Omental fat pad (tissue), 4 donors: Measurements from ENCODE around the gene ANAPC2. TPM values are rescaled to one million over a fixed set of nuclear protein-coding genes. Genes with fewer than 3 reads are reported as not detected.

Experiments
- ATAC-seq: fragments of 150-250 bp; one replicate; pipeline ENCODE4 v1.9.1; 2016; ENCODE audit warnings: mild to moderate bottlenecking, moderate library complexity; ENCODE audit not compliant: low FRiP score
- DNase-seq: peaks from one replicate; pipeline ENCODE4 v3.0.0-alpha.2; 2019; ENCODE audit warnings: low spot score
- CTCF ChIP-seq, 3 donors: fragments of 450-650 bp; IDR thresholded peaks; one replicate each; pipeline ENCODE4 v1.5.1; 2016 to 2017; ENCODE audit warnings: antibody characterized with exemption in 3 of 3, mild to moderate bottlenecking in 3 of 3, moderate library complexity in 2 of 3
- total RNA-seq, 4 donors: library from RNA; depleted of rRNA; stranded (reverse); fragments of >200 nt; gene quantifications; one replicate each; pipeline ENCODE4 v1.1.0, GENCODE V29; 2016

The ANAPC2 gene
- total RNA-seq, 4 donors from 2014 or later: 17.4 to 38.8 (median 22.8) TPM

GRCh38 chr9:137230705-137231371 lies 42.5 kb upstream of the ANAPC2 start, which contains the start of gene SLC34A3:
SLC34A3 (plus strand) TSS chr9:137230901; CDS start chr9:137231703, 802 bp downstream.
- ATAC-seq (no peak), DNase-seq (no peak)
- no peak for TF ChIP-seq CTCF (IDR thresholded peaks at IDR 0.05)

- DNase-seq (no peak), ATAC-seq (no peak)
- no peak for TF ChIP-seq CTCF (IDR thresholded peaks at IDR 0.05)
Observed at GRCh38 chr9:137229903-137230704, 41.7 kb upstream of the ANAPC2 start.

GRCh38 chr9:137228968-137229896 lies 40.9 kb upstream of the ANAPC2 start:
- no peak for ATAC-seq
- DNase-seq: no peak
- no peak for TF ChIP-seq CTCF (IDR thresholded peaks at IDR 0.05)

GRCh38 chr9:137228506-137228967 lies 40.2 kb upstream of the ANAPC2 start:
- no peak for DNase-seq
- ATAC-seq: no peak
- TF ChIP-seq CTCF (IDR thresholded peaks at IDR 0.05): no peak

GRCh38 chr9:137227853-137228505 lies 39.6 kb upstream of the ANAPC2 start:
- ATAC-seq: no peak
- DNase-seq: no peak
- no peak for TF ChIP-seq CTCF (IDR thresholded peaks at IDR 0.05)
